ENCODE results near the gene NGFR. TPM values are rescaled to one million over a fixed set of nuclear protein-coding genes. Genes with fewer than 3 reads are reported as not detected.
"Not testable (repeated sequence)": the region's sequence is repeated elsewhere in the genome, so short reads cannot be mapped to it uniquely, and the experiment has no call there.

NGFR gene
- total and polyA plus RNA-seq, 2 donors (not counting 1 experiment from before 2014, with no cell fraction given), result 0.31 to 1.6 TPM

DNA sequence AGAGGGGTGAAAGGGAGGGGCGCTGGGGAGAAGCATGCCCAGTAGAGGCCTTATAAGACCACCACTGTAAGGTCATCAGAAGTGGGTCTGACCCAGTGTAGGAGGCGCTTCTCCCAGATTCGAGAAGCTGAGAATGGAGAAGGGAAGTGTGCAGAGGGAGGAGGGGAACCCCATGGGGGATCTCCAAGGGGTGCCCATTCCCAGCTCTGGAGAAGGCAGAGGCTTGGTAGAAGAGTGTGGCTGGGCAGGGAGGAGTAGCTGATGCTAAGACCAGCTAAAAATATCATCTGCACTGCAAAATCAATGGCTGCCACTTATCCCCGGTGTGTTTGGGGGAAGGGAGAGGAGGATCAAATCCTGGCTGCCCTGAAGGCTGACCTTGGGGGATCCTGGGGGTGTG lies 7.2 kb downstream of the NGFR start:
- no peak overlapping the region for H3K4me3 ChIP-seq (ENCODE audit: control extremely low read depth in 1 of 5, extremely low read depth in 1 of 5, insufficient read depth in 1 of 5, low read depth in 2 of 5, low read length in 4 of 5)
- no peak for ATAC-seq (ENCODE audit: low read depth)

DNA sequence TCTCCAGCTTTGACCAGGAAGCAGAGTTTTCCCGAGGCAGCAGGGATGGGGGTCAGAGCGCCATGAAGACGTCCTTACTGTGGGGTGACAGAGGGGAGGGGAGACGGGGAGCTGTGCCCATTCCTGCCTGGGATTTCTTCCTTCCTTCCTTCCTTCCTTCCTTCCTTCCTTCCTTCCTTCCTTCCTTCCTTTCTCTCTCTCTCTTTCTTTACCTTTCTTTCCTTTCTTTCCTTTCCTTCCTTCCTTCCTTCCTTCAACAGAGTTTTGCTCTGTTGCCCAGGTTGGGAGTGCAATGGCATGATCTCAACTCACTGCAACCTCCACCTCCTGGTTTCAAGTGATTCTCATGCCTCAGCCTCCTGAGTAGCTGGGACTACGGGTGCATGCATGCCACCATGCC lies 7.6 kb downstream of the NGFR start:
- intact Hi-C loops (cut with micrococcal nuclease); H3K4me1 ChIP-seq (ENCODE audit: control insufficient read depth in 2 of 2, insufficient read depth in 2 of 2, low read length in 2 of 2); H3K27ac ChIP-seq (ENCODE audit: low read length in 2 of 2); H3K4me3 ChIP-seq (ENCODE audit: control extremely low read depth in 1 of 5, extremely low read depth in 1 of 5, insufficient read depth in 1 of 5, low read depth in 2 of 5, low read length in 4 of 5); H3K36me3 ChIP-seq (replicated peaks in 1 of 2; ENCODE audit: control extremely low read depth in 1 of 2, control insufficient read depth in 1 of 2, extremely low read depth in 1 of 2, insufficient read depth in 2 of 2, low read length in 1 of 2); H3K4me3 Mint-ChIP-seq; H3K4me1 Mint-ChIP-seq; H3K27ac Mint-ChIP-seq; POLR2A ChIA-PET; DNase-seq; H3K9me3 ChIP-seq (ENCODE audit: control extremely low read depth in 1 of 3, control insufficient read depth in 2 of 3, insufficient read depth in 1 of 3, low read length in 2 of 3); H4K20me1 ChIP-seq (ENCODE audit: control insufficient read depth, insufficient read depth, low read length, poor library complexity, severe bottlenecking); ATAC-seq (ENCODE audit: low read depth); H3K9ac ChIP-seq (ENCODE audit: low read length); H3K4me2 ChIP-seq (replicated peaks; ENCODE audit: low read depth, low read length, poor library complexity, severe bottlenecking); H2AFZ ChIP-seq (ENCODE audit: insufficient read depth, low read depth, low read length, poor library complexity, severe bottlenecking); H3K79me2 ChIP-seq (ENCODE audit: control insufficient read depth, insufficient read depth, low read length); CTCF ChIA-PET; H3K9me3 Mint-ChIP-seq (ENCODE audit: insufficient read depth): not testable (repeated sequence)
- H3K27me3 ChIP-seq (replicated peaks in 1 of 4; ENCODE audit: control extremely low read depth in 1 of 4, control insufficient read depth in 3 of 4, insufficient read depth in 4 of 4, low read length in 3 of 4), result peaks cover 0 to 84% (median 43%) of the 10 kb centered on the region in 4 experiments
- H3K27me3 Mint-ChIP-seq, result peaks cover 72% of the 10 kb centered on the region
- no CpG with 5 or more reads among the region's 5 CpGs for WGBS (ENCODE audit: insufficient coverage)

More for the DNA sequence above, 7.2 kb downstream of the NGFR start:
- H3K9me3 Mint-ChIP-seq (ENCODE audit: insufficient read depth), result no peaks in the 10 kb centered on the region
- WGBS (ENCODE audit: insufficient coverage), result 78% methylated on average over 3 of the region's 4 CpGs
- H2AFZ ChIP-seq (ENCODE audit: insufficient read depth, low read depth, low read length, poor library complexity, severe bottlenecking), result no peak overlapping the region
- H4K20me1 ChIP-seq (ENCODE audit: control insufficient read depth, insufficient read depth, low read length, poor library complexity, severe bottlenecking), result no peaks in the 10 kb centered on the region
- peaks cover 0 to 85% (median 47%) of the 10 kb centered on the region in 4 experiments for H3K27me3 ChIP-seq (replicated peaks in 1 of 4; ENCODE audit: control extremely low read depth in 1 of 4, control insufficient read depth in 3 of 4, insufficient read depth in 4 of 4, low read length in 3 of 4)
- no peaks in the 10 kb centered on the region for H3K36me3 ChIP-seq (replicated peaks in 1 of 2; ENCODE audit: control extremely low read depth in 1 of 2, control insufficient read depth in 1 of 2, extremely low read depth in 1 of 2, insufficient read depth in 2 of 2, low read length in 1 of 2)
- H3K9ac ChIP-seq (ENCODE audit: low read length), result no peak overlapping the region
- no peak for DNase-seq
- POLR2A ChIA-PET, result no interaction called here
- H3K4me3 Mint-ChIP-seq, result no peak overlapping the region
- peaks cover 72% of the 10 kb centered on the region for H3K27me3 Mint-ChIP-seq
- H3K4me2 ChIP-seq (replicated peaks; ENCODE audit: low read depth, low read length, poor library complexity, severe bottlenecking), result no peak overlapping the region
- TF ChIP-seq, protein P1, sequence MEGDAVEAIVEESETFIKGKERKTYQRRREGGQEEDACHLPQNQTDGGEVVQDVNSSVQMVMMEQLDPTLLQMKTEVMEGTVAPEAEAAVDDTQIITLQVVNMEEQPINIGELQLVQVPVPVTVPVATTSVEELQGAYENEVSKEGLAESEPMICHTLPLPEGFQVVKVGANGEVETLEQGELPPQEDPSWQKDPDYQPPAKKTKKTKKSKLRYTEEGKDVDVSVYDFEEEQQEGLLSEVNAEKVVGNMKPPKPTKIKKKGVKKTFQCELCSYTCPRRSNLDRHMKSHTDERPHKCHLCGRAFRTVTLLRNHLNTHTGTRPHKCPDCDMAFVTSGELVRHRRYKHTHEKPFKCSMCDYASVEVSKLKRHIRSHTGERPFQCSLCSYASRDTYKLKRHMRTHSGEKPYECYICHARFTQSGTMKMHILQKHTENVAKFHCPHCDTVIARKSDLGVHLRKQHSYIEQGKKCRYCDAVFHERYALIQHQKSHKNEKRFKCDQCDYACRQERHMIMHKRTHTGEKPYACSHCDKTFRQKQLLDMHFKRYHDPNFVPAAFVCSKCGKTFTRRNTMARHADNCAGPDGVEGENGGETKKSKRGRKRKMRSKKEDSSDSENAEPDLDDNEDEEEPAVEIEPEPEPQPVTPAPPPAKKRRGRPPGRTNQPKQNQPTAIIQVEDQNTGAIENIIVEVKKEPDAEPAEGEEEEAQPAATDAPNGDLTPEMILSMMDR (IDR thresholded peaks at IDR 0.05), result no peak
- TF ChIP-seq EZH2 (IDR thresholded peaks at IDR 0.05; ENCODE audit: borderline replicate concordance, insufficient read depth, low read depth, low read length, poor library complexity, severe bottlenecking), result no peak
- intact Hi-C loops (cut with micrococcal nuclease), result no loop called here
- no peak overlapping the region for H3K27ac ChIP-seq (ENCODE audit: low read length in 2 of 2)
- H3K27ac Mint-ChIP-seq, result no peak overlapping the region
- peaks cover 10 to 11% of the 10 kb centered on the region in 2 donors for H3K4me1 ChIP-seq (ENCODE audit: control insufficient read depth in 2 of 2, insufficient read depth in 2 of 2, low read length in 2 of 2)
- peaks cover 0 to 10% (median 0%) of the 10 kb centered on the region in 3 donors for H3K9me3 ChIP-seq (ENCODE audit: control extremely low read depth in 1 of 3, control insufficient read depth in 2 of 3, insufficient read depth in 1 of 3, low read length in 2 of 3)
- no peaks in the 10 kb centered on the region for H3K79me2 ChIP-seq (ENCODE audit: control insufficient read depth, insufficient read depth, low read length)
- H3K4me1 Mint-ChIP-seq, result peaks cover 10% of the 10 kb centered on the region
- CTCF ChIA-PET, result interaction anchor here (1.2 kb wide), 1 partner anchor 54 kb away, joined by 3 read pairs; no protein-coding TSS in a partner anchor
